ENCODE measurements around the gene SENP5. TPM values are rescaled to one million over a fixed set of nuclear protein-coding genes. Genes with fewer than 3 reads are reported as not detected.

SENP5 gene
- total RNA-seq, 2 donors from 2014 or later: 13.2 to 46.8 TPM

DNA sequence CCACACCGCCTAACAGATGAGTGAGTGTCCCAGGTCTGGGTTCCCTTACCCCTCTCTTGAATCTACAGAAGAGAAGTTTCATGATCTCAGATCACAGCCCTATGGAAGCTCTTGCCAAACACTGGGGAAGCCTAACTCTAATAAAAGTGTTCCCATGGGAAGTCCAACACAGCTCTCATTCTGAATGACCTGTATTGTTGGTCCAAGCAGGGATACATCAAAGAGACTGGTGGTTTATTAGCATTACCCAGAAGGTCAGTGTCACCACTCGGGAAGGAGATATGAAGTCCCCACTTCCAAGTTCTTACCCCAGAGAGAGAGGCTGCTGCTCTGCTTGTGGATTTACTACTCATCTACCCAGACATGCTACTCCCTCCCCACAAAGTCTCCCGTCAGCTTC is 83.7 kb downstream of the SENP5 start:
- no peak overlapping the region for H3K27ac ChIP-seq
- H3K9me3 ChIP-seq: no peaks in the 10 kb centered on the region
- no peak overlapping the region for H3K4me3 ChIP-seq
- WGBS, 2 donors: 90% methylated on average over 2 to 3 of the region's 3 CpGs
- ATAC-seq (no peak), DNase-seq (no peak)
- H3K4me1 ChIP-seq: no peaks in the 10 kb centered on the region
- intact Hi-C loops (cut with DNase I): no loop called here
- H3K27me3 ChIP-seq: no peaks in the 10 kb centered on the region
- no peaks in the 10 kb centered on the region for H3K36me3 ChIP-seq (replicated peaks in 1 of 2; ENCODE audit: insufficient read depth in 1 of 2, low read depth in 2 of 2)
- no peak for TF ChIP-seq POLR2A (IDR thresholded peaks at IDR 0.05)
- TF ChIP-seq, protein P1, sequence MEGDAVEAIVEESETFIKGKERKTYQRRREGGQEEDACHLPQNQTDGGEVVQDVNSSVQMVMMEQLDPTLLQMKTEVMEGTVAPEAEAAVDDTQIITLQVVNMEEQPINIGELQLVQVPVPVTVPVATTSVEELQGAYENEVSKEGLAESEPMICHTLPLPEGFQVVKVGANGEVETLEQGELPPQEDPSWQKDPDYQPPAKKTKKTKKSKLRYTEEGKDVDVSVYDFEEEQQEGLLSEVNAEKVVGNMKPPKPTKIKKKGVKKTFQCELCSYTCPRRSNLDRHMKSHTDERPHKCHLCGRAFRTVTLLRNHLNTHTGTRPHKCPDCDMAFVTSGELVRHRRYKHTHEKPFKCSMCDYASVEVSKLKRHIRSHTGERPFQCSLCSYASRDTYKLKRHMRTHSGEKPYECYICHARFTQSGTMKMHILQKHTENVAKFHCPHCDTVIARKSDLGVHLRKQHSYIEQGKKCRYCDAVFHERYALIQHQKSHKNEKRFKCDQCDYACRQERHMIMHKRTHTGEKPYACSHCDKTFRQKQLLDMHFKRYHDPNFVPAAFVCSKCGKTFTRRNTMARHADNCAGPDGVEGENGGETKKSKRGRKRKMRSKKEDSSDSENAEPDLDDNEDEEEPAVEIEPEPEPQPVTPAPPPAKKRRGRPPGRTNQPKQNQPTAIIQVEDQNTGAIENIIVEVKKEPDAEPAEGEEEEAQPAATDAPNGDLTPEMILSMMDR (IDR thresholded peaks at IDR 0.05): no peak

DNA sequence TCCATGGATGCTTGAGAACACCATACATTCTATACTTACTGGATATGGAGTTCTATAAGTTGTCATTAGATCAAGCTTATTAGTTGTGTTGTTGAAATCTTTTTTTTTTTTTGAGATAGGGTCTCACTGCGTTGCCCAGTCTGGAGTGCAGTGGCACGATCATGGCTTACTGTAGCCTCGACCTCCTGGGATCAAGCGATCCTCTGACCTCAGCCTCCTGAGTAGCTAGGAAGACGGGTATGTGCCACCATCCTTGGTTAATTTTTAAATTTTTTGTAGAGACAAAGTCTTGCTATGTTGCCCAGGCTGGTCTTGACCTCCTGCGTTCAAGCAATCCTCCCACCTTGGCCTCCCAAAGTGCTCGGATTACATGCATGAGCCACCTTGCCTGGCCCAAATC is 87.1 kb downstream of the SENP5 start:
- Histone ChIP-seq H3K4me3 (no peak overlapping the region), H3K27me3 (no peaks in the 10 kb centered on the region), H3K4me1 (no peaks in the 10 kb centered on the region), H3K36me3 (replicated peaks in 1 of 2; ENCODE audit: insufficient read depth in 1 of 2, low read depth in 2 of 2) (no peaks in the 10 kb centered on the region), H3K27ac (no peak overlapping the region), H3K9me3 (no peaks in the 10 kb centered on the region)
- intact Hi-C loops (cut with DNase I): no loop called here
- DNase-seq: no peak
- TF ChIP-seq POLR2A (IDR thresholded peaks at IDR 0.05): no peak
- TF ChIP-seq, protein P1 (IDR thresholded peaks at IDR 0.05): no peak
- 80 to 88% methylated on average over 7 of the region's 7 CpGs for WGBS, 2 donors
- ATAC-seq: no peak

DNA sequence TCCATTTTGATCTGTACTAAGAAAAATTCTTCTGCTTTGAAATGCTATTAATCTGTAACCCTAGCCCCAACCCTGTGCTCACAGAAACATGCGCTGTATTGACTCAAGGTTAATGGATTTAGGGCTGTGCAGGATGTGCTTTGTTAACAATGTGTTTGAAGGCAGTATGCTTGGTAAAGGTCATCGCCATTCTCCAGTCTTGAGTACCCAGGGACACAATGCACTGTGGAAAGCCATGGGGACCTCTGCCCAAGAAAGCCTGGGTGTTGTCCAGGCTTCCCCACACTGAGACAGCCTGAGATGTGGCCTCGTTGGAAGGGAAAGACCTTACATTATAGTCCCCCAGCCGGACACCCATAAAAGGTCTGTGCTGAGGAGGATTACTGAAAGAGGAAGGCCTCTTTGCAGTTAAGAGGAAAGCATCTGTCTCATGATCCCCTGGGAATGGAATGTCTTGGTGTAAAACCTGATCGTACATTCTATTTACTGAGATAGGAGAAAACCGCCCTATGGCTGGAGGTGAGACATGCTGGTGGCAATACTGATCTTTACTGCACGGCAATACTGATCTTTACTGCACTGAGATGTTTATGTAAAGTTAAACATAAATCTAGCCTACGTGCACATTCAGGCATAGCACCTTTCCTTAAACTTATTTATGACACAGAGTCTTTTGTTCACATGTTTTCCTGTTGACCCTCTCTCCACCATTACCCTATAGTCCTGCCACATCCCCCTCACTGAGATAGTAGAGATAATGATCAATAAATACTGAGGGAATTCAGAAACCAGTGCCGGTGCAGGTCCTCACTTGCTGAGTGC is 94.6 kb downstream of the SENP5 start:
- H3K9me3 ChIP-seq: no peaks in the 10 kb centered on the region
- no peaks in the 10 kb centered on the region for H3K36me3 ChIP-seq (replicated peaks in 1 of 2; ENCODE audit: insufficient read depth in 1 of 2, low read depth in 2 of 2)
- peaks cover under 1% of the 10 kb centered on the region for H3K4me1 ChIP-seq
- H3K27ac ChIP-seq: no peak overlapping the region
- WGBS, 2 donors: 76 to 78% methylated on average over 9 of the region's 9 CpGs
- DNase-seq (no peak), ATAC-seq (no peak)
- TF ChIP-seq, protein P1 (IDR thresholded peaks at IDR 0.05): no peak
- no peak for TF ChIP-seq POLR2A (IDR thresholded peaks at IDR 0.05)
- H3K4me3 ChIP-seq: no peak overlapping the region
- intact Hi-C loops (cut with DNase I): no loop called here
- H3K27me3 ChIP-seq: no peaks in the 10 kb centered on the region

DNA sequence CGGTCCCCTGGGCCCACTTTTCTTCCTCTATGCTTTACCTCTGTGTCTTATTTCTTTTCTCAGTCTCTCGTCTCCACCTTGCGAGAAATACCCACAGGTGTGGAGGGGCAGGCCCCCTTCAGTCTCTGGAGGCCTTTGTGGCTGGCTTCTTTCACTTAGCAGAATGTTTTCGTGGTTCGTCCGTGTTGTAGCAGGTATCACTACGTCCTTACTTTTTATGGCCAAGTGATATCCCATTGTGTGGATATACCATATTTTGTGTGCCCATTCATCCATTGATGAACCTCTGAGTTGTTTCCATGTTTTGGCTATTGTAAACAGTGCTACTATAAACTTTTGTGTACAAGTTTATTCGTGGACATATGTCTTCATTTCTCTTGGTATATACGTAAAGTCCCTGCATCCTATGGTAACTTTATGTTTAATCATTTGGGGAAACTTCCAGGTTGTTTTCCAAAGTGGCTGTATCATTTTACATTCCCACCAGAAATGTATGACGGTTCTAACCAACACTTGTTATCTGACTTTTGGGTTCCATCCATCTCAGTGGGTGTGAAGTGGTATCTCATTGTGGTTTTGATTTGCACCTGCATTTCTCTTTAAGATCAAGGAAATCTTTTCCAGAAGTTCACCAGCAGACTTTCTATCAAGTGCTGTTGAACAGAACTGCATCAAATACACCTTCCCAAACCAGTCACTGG is 95.4 kb downstream of the SENP5 start:
- ATAC-seq (no peak), DNase-seq (no peak)
- no peak overlapping the region for H3K4me3 ChIP-seq
- H3K27ac ChIP-seq: no peak overlapping the region
- 88% methylated on average over 10 of the region's 10 CpGs for WGBS, 2 donors
- TF ChIP-seq, protein P1 (IDR thresholded peaks at IDR 0.05): no peak
- TF ChIP-seq POLR2A (IDR thresholded peaks at IDR 0.05): no peak
- intact Hi-C loops (cut with DNase I): no loop called here
- H3K36me3 ChIP-seq (replicated peaks in 1 of 2; ENCODE audit: insufficient read depth in 1 of 2, low read depth in 2 of 2): no peaks in the 10 kb centered on the region
- no peaks in the 10 kb centered on the region for H3K9me3 ChIP-seq
- peaks cover 8% of the 10 kb centered on the region for H3K4me1 ChIP-seq
- no peaks in the 10 kb centered on the region for H3K27me3 ChIP-seq
